ENCODE measurements around the gene FAM219B.
"Not testable (repeated sequence)": the region's sequence is repeated elsewhere in the genome, so short reads cannot be mapped to it uniquely, and the experiment has no call there.

FAM219B gene, protein sequence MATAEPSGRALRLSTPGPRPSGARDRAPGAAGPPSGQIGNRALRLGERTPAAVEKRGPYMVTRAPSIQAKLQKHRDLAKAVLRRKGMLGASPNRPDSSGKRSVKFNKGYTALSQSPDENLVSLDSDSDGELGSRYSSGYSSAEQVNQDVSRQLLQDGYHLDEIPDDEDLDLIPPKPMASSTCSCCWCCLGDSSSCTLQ

DNA sequence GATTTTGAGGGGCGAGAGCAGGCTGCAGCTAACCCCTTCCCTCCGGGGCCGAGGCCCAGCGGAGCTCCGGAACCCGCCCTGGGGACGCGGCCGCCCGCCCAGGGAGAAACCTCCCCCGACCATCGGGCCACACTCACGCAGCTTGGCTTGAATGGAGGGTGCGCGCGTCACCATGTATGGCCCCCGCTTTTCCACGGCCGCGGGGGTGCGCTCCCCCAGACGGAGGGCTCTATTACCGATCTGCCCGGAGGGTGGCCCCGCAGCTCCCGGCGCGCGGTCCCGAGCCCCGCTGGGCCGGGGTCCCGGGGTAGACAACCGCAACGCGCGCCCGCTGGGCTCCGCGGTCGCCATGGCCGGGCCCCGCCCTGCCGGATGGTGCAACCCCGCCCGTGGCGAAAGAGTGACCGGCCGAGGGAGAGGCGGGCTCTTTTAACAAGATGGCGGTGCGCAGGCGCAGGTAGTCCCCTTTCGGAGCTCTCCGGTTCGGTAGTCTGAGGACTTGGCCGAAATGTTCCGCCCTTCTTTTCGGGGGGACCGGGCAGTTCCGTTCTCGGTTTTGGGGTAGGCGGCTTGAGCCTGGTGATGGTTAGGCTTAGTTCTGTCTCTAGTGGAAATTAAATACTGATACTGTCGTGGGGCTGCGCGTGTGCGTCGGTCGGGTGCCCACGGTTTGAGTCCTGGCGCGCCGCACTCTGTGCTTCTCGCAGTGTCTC is at the start of gene FAM219B:
Gene FAM219B, minus strand, starts transcription at position 402 of the 713 bp plus-strand sequence. Its CDS starts 51 bp downstream, at position 351.
- DNase-seq (ENCODE audit: low spot score) = peak; percentile 97

DNA sequence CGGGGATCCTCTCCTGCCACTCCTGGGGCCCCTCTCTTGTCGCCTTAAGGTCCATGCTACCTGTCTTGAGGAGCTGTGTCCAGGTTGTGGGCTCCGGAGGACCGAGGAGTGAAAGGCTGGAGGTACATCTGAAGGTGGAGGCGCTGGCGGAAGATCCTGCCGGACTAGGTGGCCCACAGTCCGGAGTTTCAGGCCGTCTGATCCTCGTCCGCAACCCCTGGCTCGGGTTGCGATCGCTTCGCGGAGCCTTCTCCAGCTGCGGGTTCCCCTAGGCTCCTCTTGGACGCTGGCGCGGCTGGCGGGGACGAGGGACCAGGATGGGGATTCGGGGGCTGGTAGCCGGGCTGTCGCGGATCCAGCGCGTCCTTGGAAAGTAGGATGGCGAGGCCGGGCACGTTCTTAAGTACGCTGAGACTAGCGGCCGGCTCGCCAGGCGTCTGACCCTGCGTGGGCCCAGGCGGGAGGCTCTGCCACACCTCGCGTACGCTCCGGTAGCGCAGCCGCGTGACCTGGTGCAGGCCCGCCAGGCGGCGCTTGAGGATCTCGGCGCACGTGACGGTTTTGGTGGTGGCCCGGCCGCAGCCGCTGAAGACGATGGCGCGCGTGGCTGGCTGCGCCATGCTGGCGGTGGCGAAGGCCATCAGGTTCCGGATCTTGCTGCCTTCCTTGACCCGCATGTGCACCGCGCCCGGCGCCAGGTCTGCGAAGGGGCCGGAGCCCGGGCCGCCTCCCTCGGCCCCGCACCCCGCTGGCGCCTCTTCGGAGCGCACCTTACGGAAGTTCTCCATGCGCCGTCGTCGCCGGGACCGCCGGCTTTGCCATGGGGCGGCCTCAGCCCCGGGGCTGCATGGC is 49.4 kb upstream of the FAM219B start:
- DNase-seq (ENCODE audit: low spot score) = no peak

- no peak for DNase-seq (ENCODE audit: low spot score)
Observed at GRCh38 chr15:74955017-74955416, 48.4 kb upstream of the FAM219B start.

GRCh38 chr15:74954515-74954914 is 47.9 kb upstream of the FAM219B start:
- peak; percentile 48 for DNase-seq (ENCODE audit: low spot score)

- no peak for DNase-seq (ENCODE audit: low spot score)
Observed at GRCh38 chr15:74951006-74951405, 44.4 kb upstream of the FAM219B start.

DNA sequence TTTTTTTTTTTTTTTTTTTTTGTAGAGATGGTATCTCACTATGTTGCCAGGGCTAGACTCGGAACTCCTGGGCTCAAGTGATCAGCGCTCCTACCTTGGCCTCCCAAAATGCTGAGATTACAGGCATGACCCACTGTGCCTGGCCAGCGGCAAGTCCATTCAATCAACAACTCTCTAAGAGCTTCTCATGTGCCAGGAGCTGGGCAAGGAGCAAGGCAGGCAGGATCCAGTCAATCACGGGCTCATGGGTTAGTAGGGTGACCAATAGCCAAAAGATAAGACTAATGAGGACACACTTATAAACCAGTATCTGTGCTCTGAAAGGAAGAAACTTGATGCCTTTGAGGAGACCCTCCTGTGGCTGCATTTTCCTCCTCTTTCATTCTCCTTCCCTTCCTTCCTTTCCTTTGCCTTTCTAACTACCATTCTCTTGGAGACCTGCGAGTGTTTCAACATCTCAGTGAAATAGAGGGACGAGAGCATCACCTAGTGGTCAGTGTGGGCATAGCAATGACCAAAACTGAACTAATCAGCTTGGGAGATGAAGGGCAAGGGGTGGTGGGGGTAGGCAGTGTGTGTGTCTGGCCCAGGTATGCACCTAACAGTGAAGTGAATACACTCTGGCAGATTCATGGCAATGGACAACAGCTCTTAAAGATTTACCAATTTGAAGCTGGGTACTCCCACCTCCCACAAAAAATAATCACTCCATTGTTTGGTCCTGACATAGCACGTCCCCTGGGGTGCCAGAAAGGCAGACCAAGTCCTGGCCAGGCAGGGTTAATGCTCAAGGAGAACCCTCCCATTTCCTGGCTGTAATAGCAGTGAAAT is 43.6 kb upstream of the FAM219B start:
- DNase-seq (ENCODE audit: low spot score) = peak; percentile 75

- DNase-seq (ENCODE audit: low spot score) = peak; percentile 96
Observed at GRCh38 chr15:74937590-74938371, 31.1 kb upstream of the FAM219B start, which contains the start of gene COX5A. COX5A (minus strand) TSS chr15:74938073; CDS start chr15:74938014, 59 bp downstream.

DNA sequence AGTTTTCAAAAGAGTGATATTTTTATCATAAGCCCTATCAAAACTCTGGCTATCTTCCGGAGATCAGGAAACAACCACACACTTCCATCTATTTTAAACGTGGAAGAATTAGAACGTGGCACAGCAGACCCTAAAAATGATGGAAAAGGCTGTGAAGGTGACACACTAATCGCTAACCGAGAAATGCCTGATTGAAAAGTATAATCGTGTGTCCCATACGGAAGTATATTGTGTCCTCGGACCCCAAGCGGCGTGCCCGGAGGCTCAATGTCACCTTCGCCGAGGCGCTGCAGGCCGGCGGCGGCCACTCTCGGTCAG is 30.6 kb upstream of the FAM219B start:
- DNase-seq (ENCODE audit: low spot score) = no peak

DNA sequence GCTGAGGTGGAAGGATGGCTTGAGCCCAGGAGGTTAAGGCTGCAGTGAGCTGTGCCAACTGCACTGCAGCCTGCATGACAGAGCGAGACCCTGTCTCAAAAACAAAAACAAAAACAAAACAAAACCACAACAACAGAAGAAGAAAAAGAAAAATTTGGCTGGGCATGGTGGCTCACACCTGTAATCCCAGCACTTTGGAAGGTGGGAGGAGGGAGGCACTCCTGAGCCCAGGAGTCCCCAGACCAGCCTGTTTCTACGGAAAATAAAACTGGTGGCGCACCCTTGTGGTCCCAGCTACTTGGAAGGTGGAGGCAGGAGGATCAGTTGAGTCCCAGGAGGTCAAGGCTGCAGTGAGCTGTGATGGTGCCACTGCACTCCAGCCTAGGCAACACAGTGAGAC is 28.5 kb upstream of the FAM219B start:
- not testable (repeated sequence) for DNase-seq (ENCODE audit: low spot score)

- no peak for DNase-seq (ENCODE audit: low spot score)
Observed at GRCh38 chr15:74933573-74933972, 26.9 kb upstream of the FAM219B start.

DNA sequence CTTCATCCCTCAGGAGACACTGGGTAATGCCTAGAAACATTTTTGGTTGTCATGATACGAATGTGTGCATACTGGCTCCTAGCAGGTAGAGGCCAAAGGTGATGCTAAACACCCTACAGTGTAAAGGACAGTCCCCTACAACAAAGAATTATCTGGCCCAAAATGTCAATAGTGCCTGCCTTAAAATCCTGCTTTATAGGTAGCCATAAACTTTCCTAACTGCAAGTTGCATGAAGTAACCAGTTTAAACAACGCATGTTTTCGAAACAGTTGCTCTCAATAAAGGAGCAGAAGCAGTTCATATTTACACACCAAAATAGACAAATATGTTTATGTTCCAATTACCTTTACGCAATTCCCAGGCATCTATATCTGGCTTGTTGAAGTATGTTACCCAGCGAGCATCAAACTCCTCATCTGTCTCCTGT is 22.1 kb upstream of the FAM219B start:
- no peak for DNase-seq (ENCODE audit: low spot score)

DNA sequence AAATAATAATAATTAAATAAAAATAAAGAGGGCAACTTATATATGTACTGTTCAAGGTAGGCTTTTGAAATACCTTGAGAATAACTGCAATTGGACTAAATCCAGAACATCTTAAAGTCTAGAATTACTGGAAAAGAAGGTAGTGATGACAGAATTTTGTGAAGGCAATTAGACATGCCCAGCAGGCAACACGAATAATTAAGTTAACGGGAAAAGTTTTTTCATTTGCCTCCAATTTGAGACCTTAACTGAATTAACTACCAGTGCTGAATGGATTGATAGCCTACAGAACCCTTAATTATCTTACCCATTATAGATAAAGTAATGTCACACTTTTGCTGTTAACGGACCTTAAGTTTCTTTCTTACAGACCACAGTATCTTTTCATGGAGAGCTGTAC is 17.9 kb upstream of the FAM219B start:
- no peak for DNase-seq (ENCODE audit: low spot score)

- DNase-seq (ENCODE audit: low spot score) = no peak
Observed at GRCh38 chr15:74920456-74920855, 13.8 kb upstream of the FAM219B start.

DNA sequence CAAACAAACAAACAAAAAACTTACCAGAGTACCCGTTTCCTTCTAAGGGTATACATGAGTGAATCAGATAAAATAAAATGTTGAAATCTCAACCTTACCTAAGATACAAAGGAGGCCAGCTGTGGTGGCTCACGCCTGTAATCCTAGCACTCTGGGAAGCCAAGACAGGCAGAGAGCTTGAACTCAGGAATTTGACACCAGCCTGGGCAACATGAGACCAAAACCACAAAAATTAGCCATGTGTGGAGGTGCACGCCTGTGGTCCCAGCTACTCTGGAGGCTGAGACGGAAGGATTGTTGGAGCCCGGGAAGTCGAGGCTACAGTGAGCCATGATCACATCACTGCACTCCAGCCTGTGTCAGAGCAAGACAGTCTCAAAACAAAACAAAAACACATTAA is 11.0 kb upstream of the FAM219B start:
- no peak for DNase-seq (ENCODE audit: low spot score)

DNA sequence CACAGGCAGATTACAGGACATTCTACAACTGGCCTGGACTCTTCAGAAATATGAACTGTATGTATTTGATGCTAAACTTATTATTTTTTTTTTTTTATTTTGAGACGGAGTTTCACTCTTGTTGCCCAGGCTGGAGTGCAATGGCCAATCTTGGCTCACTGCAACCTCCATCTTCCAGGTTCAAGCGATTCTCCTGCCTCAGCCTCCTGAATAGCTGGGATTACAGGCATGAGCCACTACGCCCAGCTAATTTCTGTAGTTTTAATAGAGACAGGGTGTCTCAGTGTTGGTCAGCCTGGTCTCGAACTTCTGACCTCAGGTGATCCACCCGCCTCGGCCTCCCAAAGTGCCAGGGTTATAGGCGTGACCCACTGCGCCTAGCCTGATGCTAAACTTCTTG is 7.1 kb upstream of the FAM219B start:
- not testable (repeated sequence) for DNase-seq (ENCODE audit: low spot score)

- no peak for DNase-seq (ENCODE audit: low spot score)
Observed at GRCh38 chr15:74913041-74913440, 6.4 kb upstream of the FAM219B start.

DNA sequence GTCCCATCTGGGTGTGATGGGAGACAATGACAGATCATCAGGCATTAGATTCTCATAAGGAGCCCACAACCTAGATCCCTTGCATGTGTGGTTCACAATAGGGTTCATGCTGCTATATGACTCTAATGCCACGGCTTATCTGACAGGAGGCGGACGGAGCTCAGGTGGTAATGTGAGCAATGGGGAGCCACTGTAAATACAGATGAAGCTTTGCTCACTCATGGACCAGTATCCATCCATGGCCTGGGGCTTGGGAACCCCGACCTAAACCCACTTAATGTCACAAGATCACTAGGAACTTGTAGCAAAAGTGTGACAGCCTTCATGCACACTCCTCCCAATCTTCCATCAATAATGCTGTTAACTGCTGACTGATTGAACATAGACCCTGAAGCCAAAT is 2.0 kb upstream of the FAM219B start:
- no peak for DNase-seq (ENCODE audit: low spot score)

DNA sequence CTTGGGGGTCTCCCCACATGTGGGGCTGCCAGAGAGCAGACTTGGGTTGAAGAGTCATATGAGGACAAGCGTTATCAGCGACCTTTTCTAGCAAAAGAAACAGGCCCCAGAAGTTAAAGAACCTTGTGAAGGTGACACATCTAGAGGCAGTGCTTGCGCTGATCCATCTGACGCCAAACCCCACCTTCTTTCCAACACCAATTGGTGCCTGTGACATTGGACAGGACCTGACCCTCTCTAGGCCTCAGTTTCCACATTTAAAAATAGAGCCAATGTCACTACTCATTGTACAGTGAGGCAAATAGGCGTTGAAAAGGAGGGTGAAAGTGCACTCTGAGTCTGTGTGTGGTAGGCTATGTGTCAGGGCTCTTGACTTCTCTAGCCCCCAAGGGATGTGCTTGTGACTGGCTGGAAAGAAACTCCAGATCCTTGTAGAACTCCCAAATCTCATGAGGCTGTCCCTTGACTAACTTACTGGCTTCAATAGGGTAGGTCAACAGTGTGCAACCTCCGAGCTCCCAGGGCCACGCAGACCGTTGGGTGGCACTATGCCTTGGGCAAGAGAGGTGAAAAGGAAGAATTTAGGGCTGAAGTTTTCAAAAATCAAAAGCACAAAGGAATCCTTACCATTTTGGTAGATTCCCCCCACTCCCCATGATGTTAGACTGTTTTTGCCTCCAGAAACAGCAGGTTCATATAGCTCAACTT is 666 bp upstream of the FAM219B start:
- no peak for DNase-seq (ENCODE audit: low spot score)

DNA sequence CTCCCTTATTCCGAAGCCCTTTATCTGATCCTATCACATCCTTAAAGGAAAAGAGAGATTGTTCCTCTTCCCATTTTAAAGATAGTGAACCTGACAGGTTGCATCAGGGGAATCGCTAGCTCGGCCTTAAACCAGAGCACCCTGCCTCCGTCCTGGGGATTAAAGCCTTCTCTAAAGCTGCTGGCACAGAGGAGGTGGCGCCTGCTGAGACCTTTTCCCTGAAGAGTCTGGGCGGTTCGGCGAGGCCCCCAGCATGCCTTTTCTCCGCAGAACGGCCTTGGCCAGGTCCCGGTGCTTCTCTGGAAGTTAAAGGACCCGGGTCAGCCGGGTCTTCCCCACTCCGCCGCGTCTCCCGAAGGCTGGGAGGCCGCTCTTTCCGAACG is 593 bp downstream of the FAM219B start:
- DNase-seq (ENCODE audit: low spot score) = no peak

DNA sequence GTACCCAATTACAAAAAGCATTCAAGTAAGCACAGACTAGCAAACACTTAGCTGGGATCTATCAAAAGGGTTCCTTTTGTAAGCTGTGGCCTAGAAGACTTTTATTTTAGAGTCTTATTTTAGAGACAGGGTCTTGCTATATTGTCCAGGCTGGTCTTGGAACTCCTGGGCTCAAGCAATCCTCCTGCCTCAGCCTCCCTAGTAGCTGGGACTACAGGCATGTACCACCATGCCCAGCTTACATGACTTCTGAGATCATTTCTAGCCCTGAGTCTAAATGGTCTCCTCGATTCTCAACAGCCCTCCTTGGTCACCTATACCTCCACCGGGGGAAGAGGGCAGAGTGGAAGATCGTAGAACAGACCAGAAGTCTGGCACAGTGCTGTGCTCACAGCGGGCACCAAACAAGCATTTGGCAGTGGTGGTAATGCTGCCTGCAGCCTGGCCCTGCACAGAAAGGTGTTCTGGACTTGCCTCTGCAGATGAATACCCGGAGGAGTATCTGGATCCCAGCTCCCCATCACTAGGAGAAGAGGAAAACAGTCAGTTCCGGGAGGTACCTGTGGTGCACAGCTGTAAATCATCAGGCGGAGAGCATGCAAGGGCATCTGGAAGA is 2.4 kb downstream of the FAM219B start:
- DNase-seq (ENCODE audit: low spot score) = no peak

Data from AG08396 (cell line).